Skeletal muscle tissue (tissue), 4 donors: ENCODE data around the gene BCL11A. TPM values are rescaled to one million over a fixed set of nuclear protein-coding genes. Genes with fewer than 3 reads are reported as not detected.

Source experiments
- H3K27ac ChIP-seq: one replicate; pipeline ENCODE4 v1.7.0; 2013; ENCODE audit warnings: mild to moderate bottlenecking, low read depth, low read length, inconsistent platforms
- H3K27me3 ChIP-seq, 3 donors: one replicate each; pipeline ENCODE4 v1.7.0; 2013; ENCODE audit warnings: low read length in 3 of 3; ENCODE audit not compliant: control insufficient read depth in 3 of 3, insufficient read depth in 3 of 3
- H3K36me3 ChIP-seq, 3 donors: one replicate each; pipeline ENCODE4 v1.7.0; 2013; ENCODE audit warnings: low read length in 3 of 3; ENCODE audit not compliant: control insufficient read depth in 3 of 3, insufficient read depth in 3 of 3
- H3K4me1 ChIP-seq, 3 donors: one replicate each; pipeline ENCODE4 v1.7.0; 2013; ENCODE audit warnings: low read length in 3 of 3, mild to moderate bottlenecking in 3 of 3; ENCODE audit not compliant: control insufficient read depth in 3 of 3, insufficient read depth in 3 of 3
- H3K4me3 ChIP-seq, 3 donors: one replicate each; pipeline ENCODE4 v1.7.0; 2013; ENCODE audit warnings: low read length in 3 of 3
- H3K9ac ChIP-seq, 3 donors: one replicate each; pipeline ENCODE4 v1.7.0; 2013; ENCODE audit warnings: low read length in 3 of 3, mild to moderate bottlenecking in 3 of 3, moderate library complexity in 2 of 3, low read depth in 1 of 3
- H3K9me3 ChIP-seq, 3 donors: one replicate each; pipeline ENCODE4 v1.7.0; 2013; ENCODE audit warnings: low read length in 3 of 3; ENCODE audit not compliant: control insufficient read depth in 3 of 3
- total RNA-seq: library from RNA; depleted of rRNA; stranded (reverse); fragments of >200 nt; gene quantifications from one replicate; pipeline ENCODE4 v1.2.3, GENCODE V29; 2014
- donor health status: Osteomylitis.

BCL11A gene
- total RNA-seq, 1 donor from 2014 or later: 4.2 TPM

DNA sequence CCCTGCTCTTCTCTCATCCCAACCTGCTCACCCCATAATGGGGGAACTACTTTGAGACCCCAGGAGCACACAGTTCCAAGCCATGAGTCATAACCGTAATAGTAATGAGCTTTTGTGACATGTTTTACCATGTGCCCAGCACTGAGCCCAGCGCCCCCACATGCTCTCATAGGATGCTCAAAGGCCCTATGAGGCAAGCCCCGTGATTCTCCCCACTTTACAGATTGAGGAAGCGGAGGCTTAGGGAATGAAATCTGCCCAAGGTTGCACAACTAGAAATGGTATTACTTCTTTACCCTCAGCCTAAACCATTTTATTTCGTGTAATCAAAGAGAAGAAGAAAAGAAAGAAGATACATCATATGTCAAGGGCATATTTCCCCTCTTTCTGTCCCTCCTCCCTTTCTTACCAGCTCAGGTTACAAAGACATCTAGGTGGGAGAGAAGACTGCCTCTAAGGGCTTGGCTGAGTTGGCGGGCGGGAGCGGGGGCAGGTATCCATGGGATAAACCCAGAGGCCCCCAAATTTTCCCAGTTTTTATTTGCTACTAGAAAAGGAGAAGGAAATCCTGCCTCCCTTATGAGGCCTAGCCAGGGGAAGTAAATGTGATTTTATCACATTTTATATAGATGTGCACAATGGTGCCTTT, 24.2 kb downstream of the BCL11A start:
- H3K4me3 ChIP-seq: no peak overlapping the region
- H3K9me3 ChIP-seq: no peaks in the 10 kb centered on the region
- peaks cover 6 to 50% (median 27%) of the 10 kb centered on the region in 3 donors for H3K27me3 ChIP-seq
- H3K27ac ChIP-seq: no peak overlapping the region
- no peaks in the 10 kb centered on the region for H3K36me3 ChIP-seq
- H3K9ac ChIP-seq: no peak overlapping the region
- no peaks in the 10 kb centered on the region for H3K4me1 ChIP-seq

- Histone ChIP-seq H3K36me3 (no peaks in the 10 kb centered on the region), H3K27ac (no peak overlapping the region), H3K4me1 (no peaks in the 10 kb centered on the region), H3K27me3 (peaks cover 6 to 44% (median 21%) of the 10 kb centered on the region in 3 donors), H3K4me3 (no peak overlapping the region), H3K9ac (no peak overlapping the region), H3K9me3 (no peaks in the 10 kb centered on the region)
Measured at GRCh38 chr2:60528281-60529020, 25.0 kb downstream of the BCL11A start.

GRCh38 chr2:60527762-60528161, 25.7 kb downstream of the BCL11A start:
- Histone ChIP-seq H3K4me3 (no peak overlapping the region), H3K4me1 (no peaks in the 10 kb centered on the region), H3K9me3 (no peaks in the 10 kb centered on the region), H3K27ac (no peak overlapping the region), H3K36me3 (no peaks in the 10 kb centered on the region), H3K27me3 (peaks cover 6 to 38% (median 17%) of the 10 kb centered on the region in 3 donors), H3K9ac (no peak overlapping the region)

DNA sequence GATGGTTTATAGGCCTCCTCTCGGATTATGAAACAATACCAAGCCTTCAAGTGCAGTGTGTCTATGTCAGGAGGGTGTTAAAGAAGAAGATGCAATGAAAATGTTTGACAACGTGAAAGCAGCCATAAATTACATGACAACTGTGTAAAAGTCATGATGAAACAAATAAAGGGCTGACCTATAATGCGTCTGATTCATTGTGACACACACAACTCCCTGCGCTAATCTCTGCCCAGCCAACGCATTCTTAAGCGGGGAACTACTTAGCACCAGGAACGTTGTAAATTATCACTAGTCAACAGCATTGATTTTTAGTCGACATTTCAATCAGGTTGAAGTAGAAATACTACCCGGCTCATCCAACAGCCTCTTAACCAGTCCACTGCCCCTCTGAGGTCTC, 26.8 kb downstream of the BCL11A start:
- no peaks in the 10 kb centered on the region for H3K36me3 ChIP-seq
- no peak overlapping the region for H3K9ac ChIP-seq
- H3K27me3 ChIP-seq: peaks cover 2 to 31% (median 14%) of the 10 kb centered on the region in 3 donors
- no peaks in the 10 kb centered on the region for H3K4me1 ChIP-seq
- H3K9me3 ChIP-seq: no peaks in the 10 kb centered on the region
- H3K4me3 ChIP-seq: no peak overlapping the region
- no peak overlapping the region for H3K27ac ChIP-seq

DNA sequence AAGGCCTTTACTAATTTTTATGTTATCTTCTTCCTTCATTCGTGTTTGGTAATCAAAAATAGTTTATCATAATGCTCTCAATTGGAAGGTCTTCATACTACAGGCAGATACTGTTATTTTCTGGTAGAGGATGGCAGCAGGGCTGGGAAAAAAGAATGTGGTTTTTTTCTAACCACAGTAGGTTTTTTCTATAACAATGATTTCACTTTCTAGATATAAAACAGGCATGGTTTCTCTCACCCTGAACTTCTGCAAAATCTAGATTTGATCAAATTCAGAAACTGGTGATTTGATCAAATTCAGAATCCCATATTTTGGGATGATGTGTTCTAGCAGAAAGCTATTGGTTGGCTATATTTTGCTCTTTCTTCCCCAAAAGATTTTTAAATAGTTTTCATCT, 27.6 kb downstream of the BCL11A start:
- H3K27me3 ChIP-seq: peaks cover 0 to 27% (median 12%) of the 10 kb centered on the region in 3 donors
- no peaks in the 10 kb centered on the region for H3K36me3 ChIP-seq
- no peak overlapping the region for H3K9ac ChIP-seq
- no peak overlapping the region for H3K4me3 ChIP-seq
- no peak overlapping the region for H3K27ac ChIP-seq
- no peaks in the 10 kb centered on the region for H3K4me1 ChIP-seq
- H3K9me3 ChIP-seq: no peaks in the 10 kb centered on the region

- no peaks in the 10 kb centered on the region for H3K4me1 ChIP-seq
- H3K36me3 ChIP-seq: no peaks in the 10 kb centered on the region
- H3K9ac ChIP-seq: no peak overlapping the region
- H3K4me3 ChIP-seq: no peak overlapping the region
- H3K27me3 ChIP-seq: peaks cover 0 to 23% (median 8%) of the 10 kb centered on the region in 3 donors
- H3K9me3 ChIP-seq: no peaks in the 10 kb centered on the region
- no peak overlapping the region for H3K27ac ChIP-seq
Measured at GRCh38 chr2:60524874-60525273, 28.6 kb downstream of the BCL11A start.

- no peaks in the 10 kb centered on the region for H3K9me3 ChIP-seq
- no peak overlapping the region for H3K4me3 ChIP-seq
- no peak overlapping the region for H3K9ac ChIP-seq
- H3K4me1 ChIP-seq: no peaks in the 10 kb centered on the region
- no peak overlapping the region for H3K27ac ChIP-seq
- H3K27me3 ChIP-seq: peaks cover 0 to 16% (median 5%) of the 10 kb centered on the region in 3 donors
- no peaks in the 10 kb centered on the region for H3K36me3 ChIP-seq
Measured at GRCh38 chr2:60523963-60524362, 29.5 kb downstream of the BCL11A start.

GRCh38 chr2:60522462-60522861, 31.0 kb downstream of the BCL11A start:
- Histone ChIP-seq H3K4me3 (no peak overlapping the region), H3K27me3 (peaks cover 0 to 6% (median 0%) of the 10 kb centered on the region in 3 donors), H3K9ac (no peak overlapping the region), H3K4me1 (no peaks in the 10 kb centered on the region), H3K9me3 (no peaks in the 10 kb centered on the region), H3K36me3 (no peaks in the 10 kb centered on the region), H3K27ac (no peak overlapping the region)

DNA sequence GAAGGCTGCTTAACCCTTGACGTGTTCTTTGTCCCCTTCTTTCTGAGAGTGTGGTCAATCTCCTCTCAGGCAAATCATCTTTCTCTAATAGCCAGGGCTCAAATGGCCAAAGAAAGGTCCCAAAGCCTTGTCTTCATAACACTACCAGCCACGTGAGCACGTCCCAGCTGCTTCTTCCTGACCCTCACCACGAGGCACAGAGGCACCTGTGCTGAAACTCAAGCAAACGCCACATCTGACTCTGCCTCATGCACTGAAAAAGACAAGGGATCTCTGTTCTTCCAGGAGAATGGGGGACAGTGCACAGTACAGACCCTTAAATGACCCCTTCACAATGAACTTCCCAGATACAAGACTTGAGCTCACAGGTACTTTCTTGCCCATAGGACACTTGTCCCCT, 31.8 kb downstream of the BCL11A start:
- Histone ChIP-seq H3K4me3 (no peak overlapping the region), H3K27ac (no peak overlapping the region), H3K36me3 (no peaks in the 10 kb centered on the region), H3K9me3 (no peaks in the 10 kb centered on the region), H3K9ac (no peak overlapping the region), H3K27me3 (no peaks in the 10 kb centered on the region), H3K4me1 (no peaks in the 10 kb centered on the region)

DNA sequence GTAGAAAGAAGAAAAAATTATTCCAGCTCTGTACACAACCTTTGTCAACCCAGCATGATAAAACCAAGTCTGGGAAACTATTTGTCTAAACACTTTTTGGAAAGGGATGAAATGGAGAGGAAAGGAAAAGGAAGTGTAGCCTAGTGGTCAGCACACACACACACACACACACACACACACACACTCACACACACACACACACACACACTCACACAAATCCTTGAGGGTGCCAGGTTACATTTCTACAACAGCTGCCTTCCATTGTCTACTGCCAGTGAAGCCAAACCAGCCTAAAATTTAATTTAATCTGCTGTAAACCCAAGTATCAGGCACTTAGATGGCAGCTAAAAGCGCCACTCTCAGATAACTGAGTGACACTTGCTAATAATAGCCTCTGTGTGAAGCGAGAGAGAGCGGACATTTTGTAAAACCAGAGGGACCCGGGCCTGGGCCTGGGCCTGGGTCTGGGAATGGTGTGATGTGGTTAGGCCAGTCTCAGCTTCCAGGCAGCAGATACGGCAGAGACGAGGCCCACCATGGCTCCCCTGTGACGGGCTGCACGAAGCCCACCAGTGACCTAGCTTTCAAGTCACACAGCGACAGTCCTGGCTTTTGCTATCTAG, 32.4 kb downstream of the BCL11A start:
- no peaks in the 10 kb centered on the region for H3K27me3 ChIP-seq

More for the DNA sequence above, 32.4 kb downstream of the BCL11A start:
- Histone ChIP-seq H3K4me1 (no peaks in the 10 kb centered on the region), H3K27ac (no peak overlapping the region), H3K9ac (no peak overlapping the region), H3K4me3 (no peak overlapping the region), H3K36me3 (no peaks in the 10 kb centered on the region), H3K9me3 (no peaks in the 10 kb centered on the region)
